Activated naive CD4-positive, alpha-beta T cell treated with Interleukin-2 at 50 U/mL for 16 hours (primary cell): ENCODE data around the gene ABCB9.

ENCODE experiments used
- DNase-seq: peaks from one replicate; pipeline ENCODE4 v3.0.0-alpha.2; 2020

ABCB9 gene

GRCh38 chr12:122994781-122995502 is 28.7 kb upstream of the ABCB9 start:
- no peak for DNase-seq

GRCh38 chr12:122994140-122994675 is 27.9 kb upstream of the ABCB9 start:
- DNase-seq: no peak

- DNase-seq: no peak
Observed at GRCh38 chr12:122992386-122992785, 26.1 kb upstream of the ABCB9 start.

- DNase-seq: no peak
Observed at GRCh38 chr12:122991623-122992275, 25.5 kb upstream of the ABCB9 start.

GRCh38 chr12:122990961-122991622 is 24.8 kb upstream of the ABCB9 start:
- DNase-seq: no peak

- DNase-seq: no peak
Observed at GRCh38 chr12:122990561-122990960, 24.3 kb upstream of the ABCB9 start.

GRCh38 chr12:122989874-122990419 is 23.7 kb upstream of the ABCB9 start:
- DNase-seq: no peak

GRCh38 chr12:122989225-122989839 is 23.1 kb upstream of the ABCB9 start:
- no peak for DNase-seq

GRCh38 chr12:122988612-122989212 is 22.4 kb upstream of the ABCB9 start:
- DNase-seq: no peak

GRCh38 chr12:122988036-122988435 is 21.8 kb upstream of the ABCB9 start:
- DNase-seq: no peak

- no peak for DNase-seq
Observed at GRCh38 chr12:122987086-122987951, 21.1 kb upstream of the ABCB9 start.

GRCh38 chr12:122986258-122986871 is 20.1 kb upstream of the ABCB9 start:
- DNase-seq: no peak

GRCh38 chr12:122985338-122986257 is 19.3 kb upstream of the ABCB9 start:
- DNase-seq: no peak

GRCh38 chr12:122984612-122985337 is 18.5 kb upstream of the ABCB9 start:
- no peak for DNase-seq

- no peak for DNase-seq
Observed at GRCh38 chr12:122983789-122984515, 17.7 kb upstream of the ABCB9 start.

GRCh38 chr12:122982963-122983788 is 16.9 kb upstream of the ABCB9 start:
- DNase-seq: no peak

GRCh38 chr12:122982477-122982815 is 16.2 kb upstream of the ABCB9 start:
- no peak for DNase-seq
